ENCODE data around the gene BTF3L4. TPM values are rescaled to one million over a fixed set of nuclear protein-coding genes. Genes with fewer than 3 reads are reported as not detected.
A peak's percentile ranks its signal among the peaks of the same experiment; 100 is the strongest.

Gene BTF3L4
- total and polyA plus RNA-seq, 2 experiments from 2014 or later: 112 to 154 TPM

- Histone ChIP-seq H3K4me2 (no peak overlapping the region), H3K27ac (ENCODE audit: low read depth) (no peak overlapping the region), H3K4me1 (ENCODE audit: insufficient read depth) (peaks cover 14% of the 10 kb centered on the region), H3K9me2 (ENCODE audit: insufficient read depth) (no peaks in the 10 kb centered on the region), H3K36me3 (ENCODE audit: insufficient read depth) (peaks cover 39% of the 10 kb centered on the region), H4K20me1 (replicated peaks; ENCODE audit: insufficient read depth) (peaks cover 21% of the 10 kb centered on the region), H2AFZ (no peak overlapping the region), H3K79me2 (replicated peaks; ENCODE audit: insufficient read depth) (peaks cover 75% of the 10 kb centered on the region), H3K27me3 (ENCODE audit: insufficient read depth) (no peaks in the 10 kb centered on the region), H3K4me3 (no peak overlapping the region), H3F3A (replicated peaks; ENCODE audit: low read depth) (no peaks in the 10 kb centered on the region; the same call in 1 of the 2 replicates)
- H3K27me3 Mint-ChIP-seq (ENCODE audit: insufficient read depth, low read depth, poor library complexity): peaks cover 9% of the 10 kb centered on the region
- no peaks in the 10 kb centered on the region for H3K9me3 Mint-ChIP-seq
- DNase-seq (ENCODE audit: low spot score) (no peak), ATAC-seq (no peak)
- peaks cover 61% of the 10 kb centered on the region for H3K36me3 Mint-ChIP-seq (ENCODE audit: low read depth)
- H3K27ac Mint-ChIP-seq: no peak overlapping the region
- H3K4me3 Mint-ChIP-seq: no peak overlapping the region
- peaks cover 17% of the 10 kb centered on the region for H3K4me1 Mint-ChIP-seq
- no peak for TF ChIP-seq ZNF331 (CRISPR knock-in tag; IDR thresholded peaks at IDR 0.05; ENCODE audit: low read depth)
- no peak for TF ChIP-seq NANOG (IDR thresholded peaks at IDR 0.05; ENCODE audit: borderline replicate concordance)
- TF ChIP-seq ZNF114 (CRISPR knock-in tag; IDR thresholded peaks at IDR 0.05): no peak
- TF ChIP-seq REST (IDR thresholded peaks at IDR 0.05; ENCODE audit: unreplicated experiment): no peak
Measured at GRCh38 chr1:52059888-52060287, 3.8 kb downstream of the BTF3L4 start.

DNA sequence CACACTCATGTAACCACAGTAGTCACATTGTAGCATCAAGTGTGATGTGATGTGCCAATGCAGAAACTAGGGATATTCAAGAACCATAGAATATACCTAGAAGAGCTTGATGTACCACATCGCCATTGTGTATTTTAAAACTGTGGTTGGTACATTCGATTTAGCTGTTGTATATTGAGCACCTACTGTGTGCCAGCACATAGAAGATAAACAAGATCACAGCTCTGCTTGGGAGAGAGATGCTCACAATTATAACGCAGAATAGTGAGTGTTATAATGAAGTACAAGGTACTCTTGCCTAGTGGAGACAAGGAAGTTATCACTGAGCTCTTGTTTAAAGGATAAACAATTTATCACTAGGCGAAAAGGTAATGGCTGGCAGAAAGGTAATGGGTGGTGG, 4.7 kb downstream of the BTF3L4 start:
- peaks cover 26% of the 10 kb centered on the region for H4K20me1 ChIP-seq (replicated peaks; ENCODE audit: insufficient read depth)
- H3K27me3 ChIP-seq (ENCODE audit: insufficient read depth): no peaks in the 10 kb centered on the region
- no peak overlapping the region for H3K4me3 ChIP-seq
- Mint-ChIP-seq H3K4me3 (no peak overlapping the region), H3K36me3 (ENCODE audit: low read depth) (peaks cover 70% of the 10 kb centered on the region), H3K27ac (no peak overlapping the region), H3K4me1 (peaks cover 17% of the 10 kb centered on the region), H3K27me3 (ENCODE audit: insufficient read depth, low read depth, poor library complexity) (peaks cover 5% of the 10 kb centered on the region), H3K9me3 (no peaks in the 10 kb centered on the region)
- H2AFZ ChIP-seq: no peak overlapping the region
- no peak for ATAC-seq
- H3F3A ChIP-seq (replicated peaks; ENCODE audit: low read depth): no peaks in the 10 kb centered on the region
- H3K4me2 ChIP-seq: no peak overlapping the region
- H3K4me1 ChIP-seq (ENCODE audit: insufficient read depth): peaks cover 14% of the 10 kb centered on the region
- peaks cover 49% of the 10 kb centered on the region for H3K36me3 ChIP-seq (ENCODE audit: insufficient read depth)
- no peaks in the 10 kb centered on the region for H3K9me2 ChIP-seq (ENCODE audit: insufficient read depth)
- H3K79me2 ChIP-seq (replicated peaks; ENCODE audit: insufficient read depth): peaks cover 84% of the 10 kb centered on the region
- DNase-seq (ENCODE audit: low spot score): no peak
- H3K27ac ChIP-seq (ENCODE audit: low read depth): peak overlapping the region; percentile 15; the same call in 1 of the 2 replicates
- TF ChIP-seq EZH2phosphoT487 (IDR thresholded peaks at IDR 0.05; ENCODE audit: unreplicated experiment): no peak
- TF ChIP-seq REST (IDR thresholded peaks at IDR 0.05; ENCODE audit: unreplicated experiment): no peak
- TF ChIP-seq NANOG (IDR thresholded peaks at IDR 0.05; ENCODE audit: borderline replicate concordance): no peak
- TF ChIP-seq ZNF114 (CRISPR knock-in tag; IDR thresholded peaks at IDR 0.05): no peak
- TF ChIP-seq ZNF331 (CRISPR knock-in tag; IDR thresholded peaks at IDR 0.05; ENCODE audit: low read depth): no peak
- no peak for TF ChIP-seq EZH2 (IDR thresholded peaks at IDR 0.05; ENCODE audit: low read depth, unreplicated experiment)
- no peak for TF ChIP-seq POLR2AphosphoS5 (IDR thresholded peaks at IDR 0.05; ENCODE audit: low read depth)
- no peak for TF ChIP-seq STAT1 (IDR thresholded peaks at IDR 0.05; ENCODE audit: unreplicated experiment)
- no peak for TF ChIP-seq JUNB (IDR thresholded peaks at IDR 0.05; ENCODE audit: unreplicated experiment)
